BLaER1 treated with 17β-estradiol and CSF1 and Interleukin-3, amounts not matched to agents 10 nM and 100 nM (cell line): ENCODE measurements around the gene GIMD1.

Experiments used
- H3K27ac ChIP-seq, 11 experiments: shearing (Covaris generic); formaldehyde crosslinking; 2 replicates each; pipeline ENCODE4 v1.8.1; 2022
- H3K27me3 ChIP-seq, 11 experiments: shearing (Covaris generic); formaldehyde crosslinking; 2 replicates each; pipeline ENCODE4 v1.8.1; 2022
- H3K36me3 ChIP-seq, 11 experiments: shearing (Covaris generic); formaldehyde crosslinking; 2 replicates each; pipeline ENCODE4 v1.8.1; 2022
- H3K4me1 ChIP-seq, 10 experiments: shearing (Covaris generic); formaldehyde crosslinking; 2 replicates each; pipeline ENCODE4 v1.8.1; 2022
- H3K4me2 ChIP-seq, 11 experiments: shearing (Covaris generic); formaldehyde crosslinking; 2 replicates each; pipeline ENCODE4 v1.8.1; 2022
- H3K4me3 ChIP-seq, 10 experiments: shearing (Covaris generic); formaldehyde crosslinking; 2 replicates each; pipeline ENCODE4 v1.8.1; 2022
- H3K9ac ChIP-seq, 11 experiments: shearing (Covaris generic); formaldehyde crosslinking; 2 replicates each; pipeline ENCODE4 v1.8.1; 2022
- H3K9me3 ChIP-seq, 11 experiments: shearing (Covaris generic); formaldehyde crosslinking; replicated peaks in 1 of 11; 2 replicates each; pipeline ENCODE4 v1.8.1; 2022
- H4K20me1 ChIP-seq, 11 experiments: shearing (Covaris generic); formaldehyde crosslinking; 2 replicates each; pipeline ENCODE4 v1.8.1; 2022
- Cebpa-rat ChIP-seq, 11 experiments: shearing (Covaris generic); IDR thresholded peaks; 2 replicates each; pipeline ENCODE4 v1.8.1; 2022

The GIMD1 gene

GRCh38 chr4:106380179-106380578, 11.6 kb upstream of the GIMD1 start:
- TF ChIP-seq Cebpa-rat (IDR thresholded peaks at IDR 0.05), result no peak
- Histone ChIP-seq H3K36me3 (no peaks in the 10 kb centered on the region), H3K4me2 (no peak overlapping the region), H3K9me3 (peaks cover 5 to 9% (median 6%) of the 10 kb centered on the region in 11 experiments; a peak in 21 of 22 replicates), H3K27ac (no peak overlapping the region), H4K20me1 (no peaks in the 10 kb centered on the region), H3K4me3 (no peak overlapping the region), H3K27me3 (no peaks in the 10 kb centered on the region), H3K4me1 (no peaks in the 10 kb centered on the region), H3K9ac (no peak overlapping the region)

GRCh38 chr4:106373026-106373425, 4.4 kb upstream of the GIMD1 start:
- Histone ChIP-seq H4K20me1 (no peaks in the 10 kb centered on the region), H3K9me3 (no peaks in the 10 kb centered on the region), H3K4me3 (no peak overlapping the region), H3K4me1 (peaks cover 0 to 16% (median 0%) of the 10 kb centered on the region in 10 experiments; a peak in 9 of 20 replicates), H3K36me3 (no peaks in the 10 kb centered on the region), H3K27ac (no peak overlapping the region), H3K4me2 (no peak overlapping the region), H3K27me3 (no peaks in the 10 kb centered on the region), H3K9ac (no peak overlapping the region)
- no peak for TF ChIP-seq Cebpa-rat (IDR thresholded peaks at IDR 0.05)

GRCh38 chr4:106371161-106371560, 2.6 kb upstream of the GIMD1 start:
- Histone ChIP-seq H4K20me1 (no peaks in the 10 kb centered on the region), H3K27ac (no peak overlapping the region), H3K4me2 (no peak overlapping the region), H3K4me3 (no peak overlapping the region), H3K9ac (no peak overlapping the region), H3K27me3 (no peaks in the 10 kb centered on the region), H3K9me3 (no peaks in the 10 kb centered on the region), H3K36me3 (no peaks in the 10 kb centered on the region), H3K4me1 (peaks cover 0 to 27% (median 4%) of the 10 kb centered on the region in 10 experiments; a peak in 10 of 20 replicates)
- TF ChIP-seq Cebpa-rat (IDR thresholded peaks at IDR 0.05), result no peak

DNA sequence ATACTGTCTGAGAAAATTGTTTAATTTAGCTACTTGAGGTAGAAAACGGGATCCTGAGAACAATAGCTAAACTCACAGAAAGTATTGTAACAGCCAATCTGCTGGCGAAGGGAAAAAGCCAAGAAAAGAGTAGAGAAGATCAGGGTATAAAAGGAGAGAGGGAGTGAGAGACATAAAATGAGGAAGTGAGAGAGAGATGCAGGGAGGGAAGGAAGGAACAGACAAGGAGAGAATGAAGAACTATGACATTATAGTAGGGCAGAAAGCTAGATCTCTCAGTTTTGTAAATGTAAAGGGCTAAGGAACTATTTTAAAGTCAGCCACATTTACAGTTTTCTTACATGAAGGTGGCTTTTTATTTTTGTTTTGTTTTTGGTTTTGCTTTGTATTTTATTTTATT, 1.6 kb upstream of the GIMD1 start:
- H4K20me1 ChIP-seq, result no peaks in the 10 kb centered on the region
- H3K27ac ChIP-seq, result no peak overlapping the region
- H3K4me2 ChIP-seq, result peak overlapping the region in 4 of 11 experiments; percentile 10 to 47 (median 24); a peak in 5 of 22 replicates
- H3K9ac ChIP-seq, result no peak overlapping the region
- H3K9me3 ChIP-seq, result no peaks in the 10 kb centered on the region
- no peaks in the 10 kb centered on the region for H3K27me3 ChIP-seq
- TF ChIP-seq Cebpa-rat (IDR thresholded peaks at IDR 0.05), result no peak
- peaks cover 0 to 36% (median 13%) of the 10 kb centered on the region in 10 experiments; a peak in 11 of 20 replicates for H3K4me1 ChIP-seq
- no peaks in the 10 kb centered on the region for H3K36me3 ChIP-seq
- no peak overlapping the region for H3K4me3 ChIP-seq

DNA sequence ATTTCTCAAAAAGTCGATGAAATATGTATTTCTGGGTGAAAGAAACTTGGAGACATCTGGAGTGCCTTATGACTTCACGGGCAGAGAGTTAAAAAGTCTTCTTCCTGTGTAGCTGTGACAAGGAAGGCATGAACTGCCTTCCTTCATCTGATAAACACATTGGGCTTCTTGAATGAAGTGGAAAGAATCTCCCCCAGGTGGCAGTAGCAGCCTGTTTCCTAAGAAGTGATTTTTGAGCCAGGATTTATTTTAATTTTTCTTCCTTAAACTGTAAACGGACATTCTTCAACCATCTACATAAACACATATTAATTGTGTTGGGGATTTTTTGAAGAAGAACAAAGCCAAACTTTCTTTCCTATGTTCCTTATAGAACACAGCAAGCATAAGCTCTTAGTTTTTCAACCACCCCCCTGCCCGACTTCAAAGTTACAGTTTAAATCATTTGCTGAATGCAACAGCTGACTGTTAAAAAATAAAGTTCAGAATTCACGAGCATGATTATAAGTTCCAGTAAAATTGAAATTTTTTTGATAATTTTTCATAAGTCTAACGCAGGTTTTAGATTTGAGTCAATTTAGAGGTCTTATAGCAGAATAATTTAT, 980 bp upstream of the GIMD1 start:
- Histone ChIP-seq H3K9me3 (no peaks in the 10 kb centered on the region), H3K27me3 (no peaks in the 10 kb centered on the region), H3K9ac (no peak overlapping the region), H3K36me3 (no peaks in the 10 kb centered on the region), H3K4me1 (peaks cover 0 to 43% (median 16%) of the 10 kb centered on the region in 10 experiments; a peak in 11 of 20 replicates), H3K4me2 (peak overlapping the region in 1 of 11 experiments; percentile 47; a peak in 1 of 22 replicates), H3K27ac (peak overlapping the region in 2 of 11 experiments; percentile 23 to 44; a peak in 3 of 22 replicates), H4K20me1 (no peaks in the 10 kb centered on the region), H3K4me3 (no peak overlapping the region)
- no peak for TF ChIP-seq Cebpa-rat (IDR thresholded peaks at IDR 0.05)

GRCh38 chr4:106367072-106367471, 1.5 kb downstream of the GIMD1 start:
- Histone ChIP-seq H3K4me2 (peak overlapping the region in 4 of 11 experiments; percentile 2 to 21 (median 4); a peak in 4 of 22 replicates), H3K9me3 (no peaks in the 10 kb centered on the region), H3K4me1 (peaks cover 0 to 52% (median 16%) of the 10 kb centered on the region in 10 experiments; a peak in 11 of 20 replicates), H3K4me3 (no peak overlapping the region), H3K9ac (no peak overlapping the region), H4K20me1 (no peaks in the 10 kb centered on the region), H3K27ac (no peak overlapping the region), H3K36me3 (no peaks in the 10 kb centered on the region), H3K27me3 (no peaks in the 10 kb centered on the region)
- no peak for TF ChIP-seq Cebpa-rat (IDR thresholded peaks at IDR 0.05)

GRCh38 chr4:106366026-106366425, 2.6 kb downstream of the GIMD1 start:
- peak overlapping the region in 1 of 11 experiments; percentile 14; a peak in 1 of 22 replicates for H3K9ac ChIP-seq
- H3K4me3 ChIP-seq, result no peak overlapping the region
- no peak for TF ChIP-seq Cebpa-rat (IDR thresholded peaks at IDR 0.05)
- H4K20me1 ChIP-seq, result no peaks in the 10 kb centered on the region
- peak overlapping the region in 7 of 11 experiments; percentile 15 to 77 (median 74); a peak in 13 of 22 replicates for H3K4me2 ChIP-seq
- H3K4me1 ChIP-seq, result peaks cover 0 to 60% (median 18%) of the 10 kb centered on the region in 10 experiments; a peak in 11 of 20 replicates
- H3K36me3 ChIP-seq, result no peaks in the 10 kb centered on the region
- H3K27ac ChIP-seq, result peak overlapping the region in 4 of 11 experiments; percentile 39 to 71 (median 66); a peak in 8 of 22 replicates
- no peaks in the 10 kb centered on the region for H3K9me3 ChIP-seq
- H3K27me3 ChIP-seq, result no peaks in the 10 kb centered on the region

DNA sequence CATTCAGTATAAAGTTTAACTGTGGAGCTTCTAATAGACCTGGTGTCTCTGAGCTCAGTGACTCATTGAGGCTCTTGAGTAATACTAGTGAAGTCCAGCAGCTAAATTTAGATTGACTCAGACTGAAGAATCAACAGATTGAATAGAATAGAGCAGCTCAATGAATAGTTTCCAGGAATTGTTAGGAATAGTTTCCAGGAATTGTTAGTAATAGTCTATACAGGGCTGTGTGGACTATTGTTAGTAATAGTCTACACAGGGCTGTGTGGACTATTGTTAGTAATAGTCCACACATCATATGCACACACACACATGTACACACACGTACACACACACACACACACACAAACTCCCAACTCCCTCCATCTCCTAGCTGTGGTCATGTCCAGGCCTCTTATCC, 3.0 kb downstream of the GIMD1 start:
- peak overlapping the region in 4 of 11 experiments; percentile 39 to 71 (median 66); a peak in 8 of 22 replicates for H3K27ac ChIP-seq
- peaks cover 0 to 56% (median 17%) of the 10 kb centered on the region in 10 experiments; a peak in 11 of 20 replicates for H3K4me1 ChIP-seq
- no peak for TF ChIP-seq Cebpa-rat (IDR thresholded peaks at IDR 0.05)
- no peaks in the 10 kb centered on the region for H3K9me3 ChIP-seq
- no peak overlapping the region for H3K4me3 ChIP-seq
- no peaks in the 10 kb centered on the region for H3K36me3 ChIP-seq
- H3K4me2 ChIP-seq, result peak overlapping the region in 7 of 11 experiments; percentile 15 to 77 (median 74); a peak in 13 of 22 replicates
- H3K27me3 ChIP-seq, result no peaks in the 10 kb centered on the region
- peak overlapping the region in 3 of 11 experiments; percentile 14 to 23 (median 15); a peak in 3 of 22 replicates for H3K9ac ChIP-seq
- H4K20me1 ChIP-seq, result no peaks in the 10 kb centered on the region

- Histone ChIP-seq H3K4me2 (peak overlapping the region in 3 of 11 experiments; percentile 30 to 77 (median 73); a peak in 5 of 22 replicates), H3K4me3 (no peak overlapping the region), H3K9ac (no peak overlapping the region), H3K27me3 (no peaks in the 10 kb centered on the region), H3K9me3 (no peaks in the 10 kb centered on the region), H3K27ac (peak overlapping the region in 3 of 11 experiments; percentile 19 to 68 (median 63); a peak in 3 of 22 replicates), H3K36me3 (no peaks in the 10 kb centered on the region), H4K20me1 (no peaks in the 10 kb centered on the region), H3K4me1 (peaks cover 0 to 46% (median 15%) of the 10 kb centered on the region in 10 experiments; a peak in 11 of 20 replicates)
- no peak for TF ChIP-seq Cebpa-rat (IDR thresholded peaks at IDR 0.05)
These were observed 4.3 kb downstream of the GIMD1 start for GRCh38 chr4:106364282-106364681.
